LoVo (cell line): Measurements from ENCODE around the gene CCR6.

Experiments used
- DNase-seq: peaks from one replicate; pipeline ENCODE4 v3.0.0-alpha.2; 2016; ENCODE audit warnings: low spot score

The CCR6 gene

GRCh38 chr6:167120583-167120903 lies 2.4 kb upstream of the CCR6 start:
- DNase-seq = no peak

- no peak for DNase-seq
Observed at GRCh38 chr6:167121335-167121841, 1.5 kb upstream of the CCR6 start.

- no peak for DNase-seq
Observed at GRCh38 chr6:167122041-167122826, 662 bp upstream of the CCR6 start.

GRCh38 chr6:167124753-167125152 lies 1.9 kb downstream of the CCR6 start:
- no peak for DNase-seq

GRCh38 chr6:167125410-167125809 lies 2.5 kb downstream of the CCR6 start:
- DNase-seq = no peak

GRCh38 chr6:167125855-167126349 lies 3.0 kb downstream of the CCR6 start:
- no peak for DNase-seq

GRCh38 chr6:167127785-167128531 lies 5.1 kb downstream of the CCR6 start:
- DNase-seq = no peak

- no peak for DNase-seq
Observed at GRCh38 chr6:167129159-167129558, 6.3 kb downstream of the CCR6 start.

GRCh38 chr6:167129562-167129961 lies 6.7 kb downstream of the CCR6 start:
- DNase-seq = no peak

GRCh38 chr6:167130008-167130677 lies 7.2 kb downstream of the CCR6 start:
- DNase-seq = no peak

GRCh38 chr6:167130712-167131684 lies 8.1 kb downstream of the CCR6 start:
- DNase-seq = no peak

GRCh38 chr6:167134448-167135328 lies 11.8 kb downstream of the CCR6 start:
- no peak for DNase-seq

- DNase-seq = no peak
Observed at GRCh38 chr6:167136376-167136775, 13.5 kb downstream of the CCR6 start.

- DNase-seq = no peak
Observed at GRCh38 chr6:167137081-167137480, 14.2 kb downstream of the CCR6 start.

GRCh38 chr6:167137881-167138280 lies 15.0 kb downstream of the CCR6 start:
- DNase-seq = no peak

- DNase-seq = no peak
Observed at GRCh38 chr6:167139761-167140160, 16.9 kb downstream of the CCR6 start.

GRCh38 chr6:167140589-167141474 lies 17.9 kb downstream of the CCR6 start:
- no peak for DNase-seq

GRCh38 chr6:167141667-167142432 lies 19.0 kb downstream of the CCR6 start:
- DNase-seq = peak; percentile 46

GRCh38 chr6:167142433-167142761 lies 19.5 kb downstream of the CCR6 start:
- DNase-seq = no peak
